ENCODE measurements around the gene LRRD1.

- TF ChIP-seq POLR2AphosphoS5 (IDR thresholded peaks at IDR 0.05; ENCODE audit: insufficient read depth in 1 of 2, low read depth in 1 of 2), result no peak
- TF ChIP-seq, protein P1, sequence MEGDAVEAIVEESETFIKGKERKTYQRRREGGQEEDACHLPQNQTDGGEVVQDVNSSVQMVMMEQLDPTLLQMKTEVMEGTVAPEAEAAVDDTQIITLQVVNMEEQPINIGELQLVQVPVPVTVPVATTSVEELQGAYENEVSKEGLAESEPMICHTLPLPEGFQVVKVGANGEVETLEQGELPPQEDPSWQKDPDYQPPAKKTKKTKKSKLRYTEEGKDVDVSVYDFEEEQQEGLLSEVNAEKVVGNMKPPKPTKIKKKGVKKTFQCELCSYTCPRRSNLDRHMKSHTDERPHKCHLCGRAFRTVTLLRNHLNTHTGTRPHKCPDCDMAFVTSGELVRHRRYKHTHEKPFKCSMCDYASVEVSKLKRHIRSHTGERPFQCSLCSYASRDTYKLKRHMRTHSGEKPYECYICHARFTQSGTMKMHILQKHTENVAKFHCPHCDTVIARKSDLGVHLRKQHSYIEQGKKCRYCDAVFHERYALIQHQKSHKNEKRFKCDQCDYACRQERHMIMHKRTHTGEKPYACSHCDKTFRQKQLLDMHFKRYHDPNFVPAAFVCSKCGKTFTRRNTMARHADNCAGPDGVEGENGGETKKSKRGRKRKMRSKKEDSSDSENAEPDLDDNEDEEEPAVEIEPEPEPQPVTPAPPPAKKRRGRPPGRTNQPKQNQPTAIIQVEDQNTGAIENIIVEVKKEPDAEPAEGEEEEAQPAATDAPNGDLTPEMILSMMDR (IDR thresholded peaks at IDR 0.05), result no peak
Measured at GRCh38 chr7:92119213-92119759, 59.7 kb downstream of the LRRD1 start.

All from vagina (tissue), 2 donors.